Measurements from ENCODE around the gene LINC00305. TPM values are rescaled to one million over a fixed set of nuclear protein-coding genes. Genes with fewer than 3 reads are reported as not detected.

Gene LINC00305
- total and polyA plus RNA-seq, 2 donors (not counting 3 experiments of a cell fraction or from before 2014, with no cell fraction given) = not detected

GRCh38 chr18:64090876-64091275 is 58.0 kb downstream of the LINC00305 start:
- Histone ChIP-seq H3K27me3 (ENCODE audit: control insufficient read depth in 2 of 2, insufficient read depth in 2 of 2, low read length in 2 of 2) (no peaks in the 10 kb centered on the region), H3K4me2 (ENCODE audit: insufficient read depth, low read length) (no peak overlapping the region), H3K36me3 (ENCODE audit: control insufficient read depth in 2 of 2, extremely low read depth in 1 of 2, insufficient read depth in 2 of 2, low read length in 2 of 2) (no peaks in the 10 kb centered on the region), H3K4me1 (ENCODE audit: control insufficient read depth, extremely low read depth, insufficient read depth, low read length) (no peaks in the 10 kb centered on the region), H3K4me3 (replicated peaks in 1 of 3; ENCODE audit: insufficient read depth in 1 of 3, low read depth in 1 of 3, low read length in 3 of 3) (no peak overlapping the region), H4K20me1 (replicated peaks; ENCODE audit: control insufficient read depth, extremely low read depth, insufficient read depth, low read length) (no peaks in the 10 kb centered on the region), H3K27ac (ENCODE audit: insufficient read depth, low read depth, low read length) (no peak overlapping the region), H3K9me3 (replicated peaks; ENCODE audit: control insufficient read depth, insufficient read depth, low read length) (no peaks in the 10 kb centered on the region), H3K9ac (replicated peaks; ENCODE audit: extremely low read depth, insufficient read depth, low read length) (no peak overlapping the region), H3K9me1 (replicated peaks; ENCODE audit: control insufficient read depth, extremely low read depth, insufficient read depth, low read length) (no peaks in the 10 kb centered on the region), H3K79me2 (ENCODE audit: control insufficient read depth, insufficient read depth, low read length) (no peaks in the 10 kb centered on the region), H2AFZ (ENCODE audit: low read depth, low read length) (no peak overlapping the region)
- no peak for FAIRE-seq
- intact Hi-C loops (cut with micrococcal nuclease) (loop anchor here (10.0 kb wide), 1 partner anchor 1004 kb away; no protein-coding TSS in a partner anchor), dilution Hi-C loops (cut with MboI; ENCODE audit: extremely low pct_ligation_motif_present, low sequenced_read_pairs) (no loop called here)
- TF ChIP-seq MYC (IDR thresholded peaks at IDR 0.05; ENCODE audit: low read depth, low read length) = no peak
- no peak for TF ChIP-seq GATA2 (IDR thresholded peaks at IDR 0.05; ENCODE audit: insufficient read depth, insufficient read length, low read depth, low read length)
- no peak for TF ChIP-seq EZH2 (IDR thresholded peaks at IDR 0.05; ENCODE audit: borderline replicate concordance, low read depth, low read length, severe bottlenecking)
- TF ChIP-seq, protein P1, sequence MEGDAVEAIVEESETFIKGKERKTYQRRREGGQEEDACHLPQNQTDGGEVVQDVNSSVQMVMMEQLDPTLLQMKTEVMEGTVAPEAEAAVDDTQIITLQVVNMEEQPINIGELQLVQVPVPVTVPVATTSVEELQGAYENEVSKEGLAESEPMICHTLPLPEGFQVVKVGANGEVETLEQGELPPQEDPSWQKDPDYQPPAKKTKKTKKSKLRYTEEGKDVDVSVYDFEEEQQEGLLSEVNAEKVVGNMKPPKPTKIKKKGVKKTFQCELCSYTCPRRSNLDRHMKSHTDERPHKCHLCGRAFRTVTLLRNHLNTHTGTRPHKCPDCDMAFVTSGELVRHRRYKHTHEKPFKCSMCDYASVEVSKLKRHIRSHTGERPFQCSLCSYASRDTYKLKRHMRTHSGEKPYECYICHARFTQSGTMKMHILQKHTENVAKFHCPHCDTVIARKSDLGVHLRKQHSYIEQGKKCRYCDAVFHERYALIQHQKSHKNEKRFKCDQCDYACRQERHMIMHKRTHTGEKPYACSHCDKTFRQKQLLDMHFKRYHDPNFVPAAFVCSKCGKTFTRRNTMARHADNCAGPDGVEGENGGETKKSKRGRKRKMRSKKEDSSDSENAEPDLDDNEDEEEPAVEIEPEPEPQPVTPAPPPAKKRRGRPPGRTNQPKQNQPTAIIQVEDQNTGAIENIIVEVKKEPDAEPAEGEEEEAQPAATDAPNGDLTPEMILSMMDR (IDR thresholded peaks at IDR 0.05; ENCODE audit: extremely low read depth in 1 of 2, insufficient read depth in 1 of 2, low read depth in 1 of 2, low read length in 2 of 2) = no peak
- TF ChIP-seq POLR2A (IDR thresholded peaks at IDR 0.05; ENCODE audit: low read depth, low read length) = no peak
- TF ChIP-seq FOS (IDR thresholded peaks at IDR 0.05; ENCODE audit: borderline replicate concordance, insufficient read depth, low read length) = no peak
- TF ChIP-seq JUN (IDR thresholded peaks at IDR 0.05; ENCODE audit: borderline replicate concordance, insufficient read depth, insufficient read length, low read depth) = no peak
- no peak for TF ChIP-seq MAX (IDR thresholded peaks at IDR 0.05; ENCODE audit: insufficient read depth, insufficient read length)
- no peak for TF ChIP-seq POLR2AphosphoS5 (IDR thresholded peaks at IDR 0.05; ENCODE audit: insufficient read depth, low read depth, low read length)
- no peak for DNase-seq (ENCODE audit: low read depth, low spot score)
- BruUV-seq (replicated peaks) = no TSS peak
- CTCF ChIA-PET = no interaction called here
- POLR2A ChIA-PET = no interaction called here

Measured in endothelial cell of umbilical vein (primary cell).